Kidney capillary endothelial cell (primary cell): ENCODE measurements around the gene SPARCL1.
"Not testable (repeated sequence)": the region's sequence is repeated elsewhere in the genome, so short reads cannot be mapped to it uniquely, and the experiment has no call there.

Source experiments
- DNase-seq: peaks from one replicate; pipeline ENCODE4 v3.0.0-alpha.2; 2018; ENCODE audit warnings: low spot score

Gene SPARCL1

GRCh38 chr4:87499403-87500091 lies 29.6 kb downstream of the SPARCL1 start:
- DNase-seq = no peak

GRCh38 chr4:87498446-87498900 lies 30.7 kb downstream of the SPARCL1 start:
- no peak for DNase-seq

DNA sequence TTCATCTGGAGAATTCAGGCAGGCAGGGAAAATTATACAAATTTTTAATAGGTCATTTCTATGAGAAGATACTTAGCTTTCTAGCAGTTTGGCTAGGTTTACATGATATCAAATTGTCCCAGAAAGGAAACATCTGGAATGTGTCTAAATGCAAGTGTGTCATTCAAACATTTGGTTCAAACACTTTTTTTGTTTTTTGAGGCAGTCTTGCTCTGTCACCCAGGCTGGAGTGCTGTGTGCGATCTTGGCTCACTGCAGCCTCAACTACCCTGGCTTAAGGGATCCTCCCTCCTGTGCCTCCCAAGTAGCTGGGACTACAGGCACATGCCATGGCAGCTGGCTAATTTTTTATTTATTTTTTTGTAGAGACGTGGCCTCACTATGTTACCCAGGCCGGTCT lies 31.6 kb downstream of the SPARCL1 start:
- no peak for DNase-seq

DNA sequence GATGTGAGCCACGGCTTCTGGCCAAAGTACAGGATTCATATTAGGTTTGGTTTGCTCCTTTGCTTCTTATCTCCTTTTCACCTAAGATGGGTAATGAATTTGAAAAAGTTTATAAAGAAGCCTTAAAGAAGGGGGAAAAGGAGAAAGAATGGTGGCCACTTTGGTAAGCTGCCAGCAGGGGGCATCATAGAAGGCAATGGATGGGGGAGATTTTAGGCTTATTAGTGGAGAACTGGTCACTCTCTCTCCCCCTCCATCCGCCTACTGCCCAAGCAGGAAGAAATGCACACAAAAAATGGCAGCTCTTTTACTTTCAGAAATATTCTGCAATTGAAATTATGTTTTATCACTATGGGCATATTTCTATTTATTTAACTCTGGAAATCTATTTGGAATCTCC lies 32.0 kb downstream of the SPARCL1 start:
- no peak for DNase-seq

GRCh38 chr4:87493115-87493514 lies 36.1 kb downstream of the SPARCL1 start:
- no peak for DNase-seq

DNA sequence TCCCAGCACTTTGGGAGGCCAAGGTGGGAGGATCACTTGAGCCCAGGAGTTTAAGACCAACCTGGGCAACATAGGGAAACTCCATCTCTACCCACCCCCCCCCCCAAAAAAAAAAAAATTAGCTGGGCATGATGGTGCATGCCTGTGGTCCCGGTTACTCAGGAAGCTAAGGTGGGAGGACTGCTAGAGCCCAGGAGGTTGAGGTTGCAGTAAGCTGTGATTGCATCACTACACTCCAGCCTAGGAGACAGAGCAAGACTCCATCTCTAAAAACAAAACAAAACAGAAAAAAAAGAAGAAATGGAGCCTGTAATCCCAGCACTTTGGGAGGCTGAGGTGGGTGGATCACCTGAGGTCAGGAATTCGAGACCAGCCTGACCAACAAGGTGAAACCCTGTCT lies 37.3 kb downstream of the SPARCL1 start:
- DNase-seq = not testable (repeated sequence)

GRCh38 chr4:87491436-87491835 lies 37.7 kb downstream of the SPARCL1 start:
- DNase-seq = no peak

GRCh38 chr4:87490664-87491369 lies 38.4 kb downstream of the SPARCL1 start:
- no peak for DNase-seq

DNA sequence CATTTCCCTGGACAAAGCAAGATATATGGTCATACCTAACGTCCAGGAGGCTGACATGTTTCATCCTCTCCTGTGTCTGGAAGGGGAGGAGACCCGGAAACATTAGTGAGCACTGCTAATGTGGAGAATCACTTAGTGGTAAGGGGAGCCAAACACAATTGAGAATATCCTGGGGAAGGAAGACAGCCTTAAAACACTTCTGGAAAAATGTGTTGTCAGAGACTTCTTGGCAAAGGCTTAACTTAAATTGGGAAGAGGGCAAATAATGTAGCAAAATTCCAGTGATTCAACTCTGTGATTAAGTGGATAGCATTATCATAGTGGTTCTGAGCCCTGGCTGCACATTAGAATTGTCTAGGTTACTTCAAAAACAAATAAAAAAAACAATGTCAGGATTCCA lies 39.5 kb downstream of the SPARCL1 start:
- no peak for DNase-seq

DNA sequence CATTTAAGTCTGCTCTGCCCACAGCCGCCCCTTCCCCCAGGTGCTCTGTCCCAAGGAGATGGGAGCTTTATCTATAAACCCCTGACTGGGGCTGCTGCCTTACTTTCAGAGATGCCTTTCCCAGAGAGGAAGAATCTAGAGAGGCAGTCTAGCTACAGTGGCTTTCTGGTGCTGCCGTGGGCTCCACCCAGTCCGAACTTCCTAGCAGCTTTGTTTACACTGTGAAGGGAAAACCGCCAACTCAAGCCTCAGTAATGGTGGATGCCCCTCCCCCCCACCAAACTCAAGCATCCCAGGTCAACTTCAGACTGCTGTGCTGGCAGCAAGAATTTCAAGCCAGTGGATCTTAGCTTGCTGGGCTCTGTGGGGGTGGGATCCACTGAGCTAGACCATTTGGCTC lies 40.5 kb downstream of the SPARCL1 start:
- DNase-seq = not testable (repeated sequence)

DNA sequence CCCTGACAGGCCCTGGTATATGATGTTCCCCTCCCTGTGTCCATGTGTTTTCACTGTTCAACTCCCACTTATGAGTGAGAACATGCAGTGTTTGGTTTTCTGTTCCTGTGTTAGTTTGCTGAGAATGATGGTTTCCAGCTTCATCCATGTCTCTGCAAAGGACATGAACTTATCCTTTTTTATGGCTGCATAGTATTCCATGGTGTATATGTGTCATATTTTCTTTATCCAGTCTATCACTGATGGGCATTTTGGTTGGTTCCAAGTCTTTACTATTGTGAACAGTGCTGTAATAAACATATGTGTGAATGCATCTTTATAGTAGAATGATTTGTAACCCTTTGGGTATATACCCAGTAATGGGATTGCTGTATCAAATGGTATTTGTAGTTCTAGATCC lies 45.9 kb downstream of the SPARCL1 start:
- DNase-seq = not testable (repeated sequence)

DNA sequence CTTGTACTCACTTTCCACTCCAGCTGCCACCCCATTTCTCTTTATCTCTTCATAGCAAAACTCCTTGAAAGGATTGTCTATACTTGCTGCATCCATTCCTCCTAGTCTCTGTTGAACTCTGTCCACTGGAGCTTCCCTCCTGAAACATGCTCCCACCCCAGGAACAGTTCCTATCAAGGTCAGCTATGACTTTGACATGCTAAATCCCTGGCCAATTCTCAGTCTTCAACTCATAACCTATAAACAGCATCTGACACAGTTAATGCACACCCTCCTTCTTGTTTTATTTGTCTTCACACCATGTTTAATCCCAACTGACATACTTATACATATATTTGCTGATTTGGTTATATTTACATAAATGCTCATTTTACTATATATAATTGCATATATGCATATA lies 47.8 kb downstream of the SPARCL1 start:
- DNase-seq = no peak

DNA sequence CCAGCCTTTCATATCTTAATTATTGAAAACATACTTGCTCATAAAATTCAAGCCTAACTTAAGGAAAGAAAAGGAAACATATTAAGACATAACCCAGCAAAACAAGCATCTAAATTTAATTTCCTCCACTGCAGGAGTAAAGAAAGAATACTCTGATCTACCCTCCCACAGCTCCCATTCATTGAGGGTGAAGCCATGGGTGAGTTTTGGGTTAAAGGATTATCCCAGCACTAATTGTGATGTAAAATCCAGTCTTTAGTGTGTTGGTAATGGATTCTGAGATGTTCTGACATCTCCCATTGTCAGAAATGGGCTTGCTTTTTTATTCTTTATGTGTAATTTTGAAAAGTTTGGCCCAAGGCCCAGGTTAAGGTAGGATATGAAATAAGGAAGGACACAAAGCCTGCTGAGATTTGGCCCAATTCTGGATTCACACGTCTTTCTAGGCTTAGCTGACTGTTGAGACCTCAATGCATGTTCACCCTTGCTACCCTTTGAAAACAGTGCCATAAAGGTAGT lies 50.4 kb downstream of the SPARCL1 start:
- DNase-seq = no peak

- no peak for DNase-seq
These were observed 52.2 kb downstream of the SPARCL1 start for GRCh38 chr4:87476934-87477333.

GRCh38 chr4:87469390-87469789 lies 59.8 kb downstream of the SPARCL1 start:
- DNase-seq = no peak

GRCh38 chr4:87465739-87466366 lies 63.3 kb downstream of the SPARCL1 start:
- DNase-seq = peak; percentile 46

GRCh38 chr4:87462102-87462501 lies 67.1 kb downstream of the SPARCL1 start:
- DNase-seq = no peak

GRCh38 chr4:87461281-87461700 lies 67.9 kb downstream of the SPARCL1 start:
- no peak for DNase-seq

DNA sequence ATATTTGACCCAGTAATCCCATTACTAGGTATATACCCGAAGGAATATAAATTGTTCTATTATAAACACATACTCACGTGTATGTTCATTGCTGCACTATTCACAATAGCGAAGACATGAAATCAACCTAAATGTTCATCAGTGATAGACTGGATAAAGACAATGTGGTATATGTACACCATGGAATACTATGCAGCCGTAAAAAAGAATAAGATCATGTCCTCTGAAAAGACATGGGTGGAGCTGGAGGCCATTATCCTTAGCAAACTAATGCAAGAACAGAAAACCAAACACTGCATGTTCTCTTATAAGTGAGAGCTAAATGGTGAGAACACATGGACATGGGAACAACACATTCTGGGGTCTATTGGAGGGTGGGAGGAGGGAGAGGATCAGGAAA lies 70.3 kb downstream of the SPARCL1 start:
- no peak for DNase-seq

DNA sequence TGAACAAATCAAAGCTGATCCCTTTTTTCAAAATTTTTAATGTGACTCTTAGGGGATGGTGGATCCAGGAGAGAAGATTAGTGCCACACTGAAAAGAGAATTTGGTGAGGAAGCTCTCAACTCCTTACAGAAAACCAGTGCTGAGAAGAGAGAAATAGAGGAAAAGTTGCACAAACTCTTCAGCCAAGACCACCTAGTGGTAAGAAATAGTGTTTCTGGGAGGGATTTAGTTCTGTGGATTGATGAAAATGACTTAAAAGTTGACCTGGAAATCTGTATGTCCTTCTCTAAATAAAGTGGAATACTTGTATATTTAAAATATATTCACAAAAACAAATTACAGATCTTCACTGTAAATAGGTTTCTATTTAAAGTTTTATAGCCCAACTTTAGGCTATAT lies 77.6 kb downstream of the SPARCL1 start:
- no peak for DNase-seq

DNA sequence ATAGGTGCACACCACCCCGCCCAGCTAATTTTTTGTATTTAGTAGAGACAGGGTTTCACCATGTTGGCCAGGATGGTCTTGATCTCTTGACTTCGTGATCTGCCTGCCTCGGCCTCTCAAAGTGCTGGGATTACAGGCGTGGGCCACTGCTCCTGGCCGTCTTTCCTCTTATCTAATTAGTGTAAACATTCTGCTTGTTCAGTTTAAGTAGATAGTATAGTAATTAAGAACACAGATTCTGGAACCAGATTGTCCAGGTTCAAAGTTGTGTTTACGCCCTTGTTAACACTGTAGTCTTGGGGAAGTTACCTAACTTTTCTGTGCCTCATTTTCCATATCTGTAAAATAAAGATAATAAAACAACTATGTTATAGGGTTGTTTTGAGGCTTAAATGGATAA lies 82.8 kb downstream of the SPARCL1 start:
- DNase-seq = not testable (repeated sequence)

DNA sequence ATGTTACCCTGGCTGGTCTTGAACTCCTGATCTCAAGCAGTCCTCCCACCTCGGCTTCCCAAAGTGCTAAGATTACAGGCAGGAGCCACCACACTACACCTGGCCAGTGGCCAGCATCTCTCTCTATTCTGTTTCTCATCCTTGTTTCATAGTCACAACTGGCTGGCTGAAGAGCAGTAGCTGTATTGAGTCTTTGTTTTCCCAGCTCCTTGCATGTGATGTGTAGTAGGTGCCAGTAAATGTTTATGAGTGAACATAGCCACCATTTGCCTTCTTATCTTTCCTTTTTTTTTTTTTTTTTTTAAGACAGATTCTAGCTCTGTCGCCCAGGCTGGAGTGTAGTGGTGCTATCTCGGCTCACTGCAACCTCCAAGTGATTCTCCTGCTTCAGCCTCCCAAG lies 83.2 kb downstream of the SPARCL1 start:
- DNase-seq = no peak

DNA sequence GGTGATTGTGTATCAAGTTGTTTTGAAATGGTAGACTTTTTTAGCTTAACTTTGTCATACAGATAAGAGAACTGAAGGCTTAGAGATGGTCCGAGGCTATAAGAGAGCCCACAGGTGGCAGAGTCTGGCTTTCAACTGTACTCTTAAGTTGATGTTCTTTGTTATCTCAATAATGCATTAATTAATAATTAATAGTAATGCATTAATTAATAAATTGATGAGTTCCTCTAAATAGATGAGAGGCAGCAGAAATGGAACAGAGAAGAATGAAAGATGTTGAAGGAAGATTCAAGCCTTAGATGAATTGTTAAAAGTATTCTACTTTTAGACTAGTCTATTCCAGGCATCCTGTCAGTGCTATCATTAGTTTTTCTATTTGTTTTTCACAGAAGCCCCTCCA lies 84.4 kb downstream of the SPARCL1 start:
- DNase-seq = no peak
